SK-N-MC (cell line): ENCODE data around the gene POFUT1.

Experiments used
- DNase-seq: peaks from one replicate; pipeline ENCODE4 v3.0.0-alpha.2; 2011; ENCODE audit warnings: low read depth, low spot score
- H3K27ac ChIP-seq: fragments of 200-600 bp; sonication (generic); 2 replicates; pipeline ENCODE4 v1.5.1; 2016; ENCODE audit warnings: mixed run types
- H3K36me3 ChIP-seq: fragments of 200-600 bp; sonication (generic); 2 replicates; pipeline ENCODE4 v1.6.1; 2017; ENCODE audit warnings: antibody characterized with exemption, low read length, mixed read lengths; ENCODE audit not compliant: insufficient read depth
- H3K4me3 ChIP-seq: fragments of 200-600 bp; sonication (generic); 2 replicates; pipeline ENCODE4 v1.5.1; 2016
- H3K9ac ChIP-seq: fragments of 200-600 bp; sonication (generic); 2 replicates; pipeline ENCODE4 v1.8.0; 2017; ENCODE audit warnings: mixed run types, mixed read lengths; ENCODE audit not compliant: insufficient read length
- H3K9me3 ChIP-seq: fragments of 200-600 bp; sonication (generic); 2 replicates; pipeline ENCODE4 v1.6.1; 2017; ENCODE audit warnings: low read depth, mild to moderate bottlenecking, antibody characterized with exemption, low read length, moderate library complexity, mixed read lengths
- EZH2 ChIP-seq: fragments of 200-600 bp; sonication (generic); IDR thresholded peaks from one replicate; pipeline ENCODE4 v1.6.1; 2017; ENCODE audit warnings: antibody characterized with exemption
- FOXP2 ChIP-seq: optimal IDR thresholded peaks from 2 replicates; pipeline ENCODE3; 2011; ENCODE audit warnings: mild to moderate bottlenecking, moderate library complexity; ENCODE audit not compliant: insufficient read depth; ENCODE audit errors: extremely low read length, control extremely low read depth
- POLR2AphosphoS5 ChIP-seq: IDR thresholded peaks from 2 replicates; pipeline ENCODE4 v1.6.1; 2012; ENCODE audit warnings: mild to moderate bottlenecking, low read depth, low read length, borderline replicate concordance

The POFUT1 gene

GRCh38 chr20:32231847-32232246, 24.2 kb downstream of the POFUT1 start:
- H3K9me3 ChIP-seq: no peaks in the 10 kb centered on the region
- H3K36me3 ChIP-seq: peaks cover 63% of the 10 kb centered on the region
- no peak for TF ChIP-seq EZH2
- TF ChIP-seq FOXP2: no peak
- TF ChIP-seq POLR2AphosphoS5: peak; percentile 50
- no peak overlapping the region for H3K9ac ChIP-seq
- no peak overlapping the region for H3K4me3 ChIP-seq
- H3K27ac ChIP-seq: peak overlapping the region; percentile 88
- DNase-seq: peak; percentile 59

DNA sequence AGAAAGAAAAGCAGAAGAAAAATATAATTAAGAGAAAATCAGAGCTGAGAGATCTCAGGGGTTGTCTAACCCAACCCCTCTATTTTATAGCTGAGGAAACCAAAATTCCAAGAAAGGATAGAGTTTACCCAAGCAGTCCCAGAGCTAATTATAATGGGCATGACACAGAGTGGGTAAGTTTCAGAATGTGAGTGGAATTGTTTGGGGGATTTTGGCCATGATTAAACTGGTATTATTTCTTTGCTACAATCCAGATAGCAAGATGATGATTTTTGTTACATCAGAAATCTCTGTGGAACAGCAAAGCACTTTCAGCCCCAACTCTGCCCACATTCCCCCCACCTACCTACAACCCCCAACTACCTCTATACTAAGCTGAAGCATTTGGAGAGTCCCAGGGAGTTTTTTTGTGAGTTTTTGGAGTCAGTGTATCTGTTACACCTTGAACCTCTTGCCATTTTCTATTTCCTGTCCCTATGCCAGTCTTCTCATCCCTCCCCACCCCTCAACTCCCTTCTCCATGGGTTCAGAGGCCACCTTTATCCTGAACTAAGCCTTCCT, 24.7 kb downstream of the POFUT1 start:
- no peak overlapping the region for H3K9ac ChIP-seq
- peak overlapping the region; percentile 88 for H3K27ac ChIP-seq
- TF ChIP-seq FOXP2: no peak
- no peak for TF ChIP-seq EZH2
- TF ChIP-seq POLR2AphosphoS5: no peak
- H3K4me3 ChIP-seq: no peak overlapping the region
- peaks cover 65% of the 10 kb centered on the region for H3K36me3 ChIP-seq
- DNase-seq: no peak
- H3K9me3 ChIP-seq: no peaks in the 10 kb centered on the region

DNA sequence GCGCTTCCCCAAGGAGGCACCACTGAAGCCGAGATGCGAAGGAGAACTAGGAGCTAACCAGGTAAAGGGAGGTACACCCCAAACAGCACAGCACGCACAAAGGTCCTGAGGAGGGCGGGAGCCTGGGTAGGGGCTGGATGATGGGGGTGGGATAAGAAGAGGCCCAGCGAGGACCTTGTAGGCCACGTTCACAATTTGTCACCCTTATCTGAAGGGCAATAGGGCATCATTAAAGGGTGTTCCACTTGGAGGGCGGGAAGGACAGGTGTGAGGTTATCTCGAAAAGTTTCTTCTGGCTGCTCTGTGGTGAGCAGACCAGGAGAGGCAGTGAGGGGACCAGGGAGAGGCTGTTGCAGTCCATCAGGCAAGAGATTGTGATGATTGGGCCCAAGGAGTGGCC, 25.6 kb downstream of the POFUT1 start:
- Histone ChIP-seq H3K9ac (no peak overlapping the region), H3K27ac (no peak overlapping the region), H3K36me3 (peaks cover 65% of the 10 kb centered on the region), H3K9me3 (no peaks in the 10 kb centered on the region), H3K4me3 (no peak overlapping the region)
- DNase-seq: no peak
- TF ChIP-seq POLR2AphosphoS5 (no peak), FOXP2 (no peak), EZH2 (no peak)

DNA sequence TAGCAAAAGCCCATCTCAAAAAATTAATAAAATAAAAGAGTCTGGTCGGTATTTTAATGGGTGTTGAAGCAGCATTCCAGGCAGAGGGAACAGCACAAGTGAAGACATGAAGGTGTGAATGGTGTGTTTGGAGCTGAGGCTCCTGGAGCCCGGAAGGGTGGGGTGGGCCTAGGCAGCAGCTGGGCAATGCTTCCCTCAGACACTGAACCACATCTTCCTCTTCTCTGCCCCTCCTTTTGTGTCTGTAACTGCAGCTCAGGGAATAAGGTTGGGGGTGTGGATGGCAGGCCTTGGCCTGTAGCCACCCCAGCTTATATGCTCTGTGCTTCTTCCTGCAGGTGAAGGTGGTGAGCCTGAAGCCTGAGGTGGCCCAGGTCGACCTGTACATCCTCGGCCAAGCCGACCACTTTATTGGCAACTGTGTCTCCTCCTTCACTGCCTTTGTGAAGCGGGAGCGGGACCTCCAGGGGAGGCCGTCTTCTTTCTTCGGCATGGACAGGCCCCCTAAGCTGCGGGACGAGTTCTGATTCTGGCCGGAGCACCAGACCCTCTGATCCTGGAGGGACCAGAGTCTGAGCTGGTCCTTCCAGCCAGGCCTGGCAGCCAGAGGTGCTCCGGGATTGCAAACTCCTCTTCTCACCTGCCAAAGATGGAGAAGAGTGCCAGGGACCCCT, 26.6 kb downstream of the POFUT1 start:
- H3K9me3 ChIP-seq: no peaks in the 10 kb centered on the region
- peaks cover 64% of the 10 kb centered on the region for H3K36me3 ChIP-seq
- H3K9ac ChIP-seq: no peak overlapping the region
- no peak overlapping the region for H3K27ac ChIP-seq
- H3K4me3 ChIP-seq: no peak overlapping the region
- TF ChIP-seq POLR2AphosphoS5: no peak
- TF ChIP-seq EZH2: no peak
- TF ChIP-seq FOXP2: no peak
- no peak for DNase-seq

- H3K36me3 ChIP-seq: peaks cover 58% of the 10 kb centered on the region
- H3K27ac ChIP-seq: no peak overlapping the region
- TF ChIP-seq FOXP2: no peak
- TF ChIP-seq EZH2: no peak
- no peak for TF ChIP-seq POLR2AphosphoS5
- no peak overlapping the region for H3K4me3 ChIP-seq
- H3K9me3 ChIP-seq: no peaks in the 10 kb centered on the region
- H3K9ac ChIP-seq: no peak overlapping the region
- no peak for DNase-seq
Observed at GRCh38 chr20:32235331-32236047, 27.8 kb downstream of the POFUT1 start.

- H3K36me3 ChIP-seq: peaks cover 53% of the 10 kb centered on the region
- DNase-seq: no peak
- TF ChIP-seq FOXP2 (no peak), EZH2 (no peak), POLR2AphosphoS5 (no peak)
- no peak overlapping the region for H3K4me3 ChIP-seq
- H3K9me3 ChIP-seq: no peaks in the 10 kb centered on the region
- no peak overlapping the region for H3K27ac ChIP-seq
- H3K9ac ChIP-seq: no peak overlapping the region
Observed at GRCh38 chr20:32236048-32236533, 28.4 kb downstream of the POFUT1 start.

DNA sequence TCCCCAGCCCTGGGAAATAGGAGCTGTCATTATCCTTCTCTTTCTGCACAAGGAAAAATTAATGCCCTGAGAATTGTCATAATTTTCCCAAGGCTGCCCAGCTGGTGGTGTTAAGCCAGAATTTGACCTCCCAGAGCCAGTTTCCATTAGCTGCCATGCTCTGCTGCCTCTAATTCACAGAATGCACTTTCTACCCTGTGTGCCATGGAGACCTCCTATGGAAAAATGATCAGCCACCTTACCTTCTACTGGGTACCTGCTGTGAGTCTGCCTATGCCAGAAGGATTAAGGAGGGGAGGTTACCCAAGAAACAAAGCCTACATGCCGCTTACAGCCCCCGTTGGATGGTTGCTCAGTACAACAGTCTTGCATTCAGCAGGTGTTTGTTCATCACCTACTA, 29.1 kb downstream of the POFUT1 start:
- Histone ChIP-seq H3K27ac (no peak overlapping the region), H3K9ac (no peak overlapping the region), H3K4me3 (no peak overlapping the region), H3K9me3 (no peaks in the 10 kb centered on the region), H3K36me3 (peaks cover 46% of the 10 kb centered on the region)
- TF ChIP-seq POLR2AphosphoS5 (no peak; the same call in 1 of the 2 replicates), FOXP2 (no peak), EZH2 (no peak)
- no peak for DNase-seq

DNA sequence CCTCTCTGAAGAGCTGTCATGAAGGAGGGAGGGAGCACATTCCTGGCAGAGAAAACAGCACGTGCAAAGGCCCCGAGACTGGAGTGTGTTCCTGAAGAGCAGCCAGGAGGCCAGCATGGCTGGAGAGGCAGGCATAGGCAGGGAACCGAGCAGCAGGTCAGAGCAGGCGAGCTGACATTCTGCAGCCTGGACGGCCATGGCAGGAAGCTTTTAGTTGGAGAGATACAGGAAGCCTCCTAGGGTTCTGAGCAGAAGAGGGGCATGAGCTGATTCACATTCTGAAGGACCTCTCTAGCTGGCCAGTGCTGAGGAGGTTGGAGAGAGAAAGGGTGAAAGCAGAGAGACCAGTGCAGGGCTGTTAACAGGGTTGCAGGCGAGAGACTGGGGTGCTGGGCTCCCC, 29.7 kb downstream of the POFUT1 start:
- Histone ChIP-seq H3K36me3 (peaks cover 43% of the 10 kb centered on the region), H3K4me3 (no peak overlapping the region), H3K9me3 (no peaks in the 10 kb centered on the region), H3K9ac (no peak overlapping the region), H3K27ac (no peak overlapping the region)
- TF ChIP-seq POLR2AphosphoS5 (no peak; the same call in 1 of the 2 replicates), EZH2 (no peak), FOXP2 (no peak)
- DNase-seq: no peak
